ENCODE data around the gene XPC.
A peak's percentile ranks its signal among the peaks of the same experiment; 100 is the strongest.

XPC gene

GRCh38 chr3:14146381-14147065 is 31.9 kb downstream of the XPC start:
- DNase-seq, result no peak

- no peak for DNase-seq
Observed at GRCh38 chr3:14145670-14146380, 32.6 kb downstream of the XPC start.

GRCh38 chr3:14145236-14145635 is 33.2 kb downstream of the XPC start:
- no peak for DNase-seq

- DNase-seq, result peak; percentile 71
Observed at GRCh38 chr3:14144423-14145075, 33.9 kb downstream of the XPC start.

- no peak for DNase-seq
Observed at GRCh38 chr3:14143271-14144225, 34.9 kb downstream of the XPC start.

- DNase-seq, result peak; percentile 51
Observed at GRCh38 chr3:14142567-14143270, 35.7 kb downstream of the XPC start.

- DNase-seq, result no peak
Observed at GRCh38 chr3:14141602-14142341, 36.6 kb downstream of the XPC start.

- no peak for DNase-seq
Observed at GRCh38 chr3:14141144-14141543, 37.3 kb downstream of the XPC start.

GRCh38 chr3:14140668-14141067 is 37.7 kb downstream of the XPC start:
- DNase-seq, result no peak

GRCh38 chr3:14139771-14140170 is 38.6 kb downstream of the XPC start:
- no peak for DNase-seq

GRCh38 chr3:14138878-14139655 is 39.3 kb downstream of the XPC start:
- no peak for DNase-seq

GRCh38 chr3:14138109-14138877 is 40.1 kb downstream of the XPC start:
- no peak for DNase-seq

- no peak for DNase-seq
Observed at GRCh38 chr3:14137445-14137844, 41.0 kb downstream of the XPC start.

- DNase-seq, result no peak
Observed at GRCh38 chr3:14137004-14137403, 41.4 kb downstream of the XPC start.

- DNase-seq, result no peak
Observed at GRCh38 chr3:14135581-14135980, 42.8 kb downstream of the XPC start.

GRCh38 chr3:14134291-14134690 is 44.1 kb downstream of the XPC start:
- DNase-seq, result no peak

GRCh38 chr3:14133876-14134275 is 44.5 kb downstream of the XPC start:
- no peak for DNase-seq

GRCh38 chr3:14133188-14133800 is 45.1 kb downstream of the XPC start:
- DNase-seq, result no peak

GRCh38 chr3:14132689-14133088 is 45.7 kb downstream of the XPC start:
- DNase-seq, result no peak
